GM23338 (cell line): Measurements from ENCODE around the gene CHRM4. TPM values are rescaled to one million over a fixed set of nuclear protein-coding genes. Genes with fewer than 3 reads are reported as not detected.

Experiments
- ATAC-seq: fragments of 200-7000 bp; cut with Tn5 transposase; 3 replicates; pipeline ENCODE4 v1.9.1; 2020
- DNase-seq: peaks from one replicate; pipeline ENCODE4 v3.0.0-alpha.2; 2015; ENCODE audit warnings: low spot score
- H2AFZ ChIP-seq: fragments of 200-600 bp; sonication (generic); 2 replicates; pipeline ENCODE4 v1.8.0; 2016; ENCODE audit warnings: antibody characterized with exemption, mild to moderate bottlenecking, moderate library complexity
- H3F3A ChIP-seq: fragments of 200-600 bp; sonication (generic); replicated peaks from 2 replicates; pipeline ENCODE4 v1.8.0; 2017; ENCODE audit warnings: antibody characterized with exemption, mixed run types, low read depth
- H3K27ac ChIP-seq: fragments of 200-600 bp; sonication (generic); 2 replicates; pipeline ENCODE4 v1.6.1; 2016; ENCODE audit warnings: low read depth
- H3K27me3 ChIP-seq: fragments of 200-600 bp; sonication (generic); 2 replicates; pipeline ENCODE4 v1.8.0; 2016; ENCODE audit warnings: mild to moderate bottlenecking, mixed run types, moderate library complexity; ENCODE audit not compliant: insufficient read depth
- H3K36me3 ChIP-seq: fragments of 200-600 bp; sonication (generic); 2 replicates; pipeline ENCODE4 v1.8.0; 2016; ENCODE audit warnings: mild to moderate bottlenecking; ENCODE audit not compliant: insufficient read depth
- H3K4me1 ChIP-seq: fragments of 200-600 bp; sonication (generic); 2 replicates; pipeline ENCODE4 v1.8.0; 2016; ENCODE audit warnings: mild to moderate bottlenecking, moderate library complexity; ENCODE audit not compliant: insufficient read depth
- H3K4me2 ChIP-seq: fragments of 200-600 bp; sonication (generic); 2 replicates; pipeline ENCODE4 v1.7.1; 2017; ENCODE audit warnings: mixed run types
- H3K4me3 ChIP-seq: fragments of 200-600 bp; sonication (generic); 2 replicates; pipeline ENCODE4 v1.6.1; 2016; ENCODE audit warnings: mixed run types
- H3K79me2 ChIP-seq: fragments of 200-600 bp; sonication (generic); replicated peaks from 2 replicates; pipeline ENCODE4 v1.8.0; 2017; ENCODE audit warnings: mild to moderate bottlenecking; ENCODE audit not compliant: insufficient read depth
- H3K9me2 ChIP-seq: fragments of 200-600 bp; sonication (generic); 2 replicates; pipeline ENCODE4 v1.8.0; 2017; ENCODE audit not compliant: insufficient read depth
- H4K20me1 ChIP-seq: fragments of 200-600 bp; sonication (generic); replicated peaks from 2 replicates; pipeline ENCODE4 v1.8.0; 2017; ENCODE audit warnings: mild to moderate bottlenecking; ENCODE audit not compliant: insufficient read depth
- H3K27ac Mint-ChIP-seq: 2 replicates; pipeline ENCODE4 v1.8.0; 2020; ENCODE audit warnings: inconsistent platforms, mild to moderate bottlenecking, moderate library complexity, mixed read lengths
- H3K27me3 Mint-ChIP-seq: 3 replicates; pipeline ENCODE4 v1.8.0; 2022; ENCODE audit warnings: low read depth, mild to moderate bottlenecking, moderate library complexity, mixed read lengths, inconsistent platforms; ENCODE audit not compliant: insufficient read depth, poor library complexity
- H3K36me3 Mint-ChIP-seq: 3 replicates; pipeline ENCODE4 v1.8.0; 2021; ENCODE audit warnings: low read depth, mild to moderate bottlenecking, inconsistent platforms, moderate library complexity, mixed read lengths
- H3K4me1 Mint-ChIP-seq: 3 replicates; pipeline ENCODE4 v1.8.0; 2020; ENCODE audit warnings: mild to moderate bottlenecking, inconsistent platforms, mixed read lengths
- H3K4me3 Mint-ChIP-seq: 3 replicates; pipeline ENCODE4 v1.8.0; 2021; ENCODE audit warnings: moderate library complexity, mild to moderate bottlenecking, inconsistent platforms, mixed read lengths
- H3K9me3 Mint-ChIP-seq: 3 replicates; pipeline ENCODE4 v1.8.0; 2020; ENCODE audit warnings: moderate library complexity, mild to moderate bottlenecking, inconsistent platforms, mixed read lengths
- CREB1 ChIP-seq: fragments of 250-450 bp; sonication (Bioruptor Pico); IDR thresholded peaks from 2 replicates; pipeline ENCODE4 v1.5.0; 2020; ENCODE audit warnings: low read depth, mild to moderate bottlenecking, moderate library complexity
- EZH2 ChIP-seq: fragments of 200-600 bp; sonication (generic); IDR thresholded peaks from one replicate; pipeline ENCODE4 v1.8.0; 2017; ENCODE audit warnings: antibody characterized with exemption, mild to moderate bottlenecking, low read depth; ENCODE audit not compliant: unreplicated experiment
- EZH2phosphoT487 ChIP-seq: fragments of 200-600 bp; sonication (generic); IDR thresholded peaks from one replicate; pipeline ENCODE4 v1.8.1; 2018; ENCODE audit warnings: antibody characterized with exemption; ENCODE audit not compliant: unreplicated experiment
- JUNB ChIP-seq: IDR thresholded peaks from one replicate; pipeline ENCODE4 v1.6.1; 2016; ENCODE audit warnings: antibody characterized with exemption; ENCODE audit not compliant: unreplicated experiment
- NANOG ChIP-seq: IDR thresholded peaks from 2 replicates; pipeline ENCODE4 v1.6.1; 2016; ENCODE audit warnings: antibody characterized with exemption, borderline replicate concordance
- POLR2AphosphoS5 ChIP-seq: IDR thresholded peaks from 2 replicates; pipeline ENCODE4 v1.6.1; 2016; ENCODE audit warnings: antibody characterized with exemption, low read depth
- STAT1 ChIP-seq: IDR thresholded peaks from one replicate; pipeline ENCODE4 v1.6.1; 2016; ENCODE audit warnings: antibody characterized with exemption; ENCODE audit not compliant: unreplicated experiment
- ZNF114 ChIP-seq: fragments of 250-450 bp; sonication (Bioruptor Pico); IDR thresholded peaks from 2 replicates; pipeline ENCODE4 v1.5.0; 2020; ENCODE audit warnings: mild to moderate bottlenecking, moderate library complexity
- ZNF331 ChIP-seq: fragments of 250-450 bp; sonication (Bioruptor Pico); IDR thresholded peaks from 2 replicates; pipeline ENCODE4 v1.5.0; 2020; ENCODE audit warnings: low read depth, mild to moderate bottlenecking, moderate library complexity
- polyA plus RNA-seq: library from polyadenylated mRNA; unstranded; fragments of >200 nt; fragmentation: Nextera tagmentation; extraction: Ambion mirVana; gene quantifications from 2 replicates; pipeline ENCODE4 v1.2.1, GENCODE V29; 2016
- total RNA-seq: library from RNA; depleted of rRNA; stranded (reverse); fragments of >200 nt; shearing (Covaris generic); gene quantifications from 2 replicates; pipeline ENCODE4 v1.2.3, GENCODE V29; 2014
- TF ChIP-seq, protein P1 (sequence below), 2 experiments: fragments of 200-600 bp in 1 of 2; sonication (generic) in 1 of 2; conservative IDR thresholded peaks; 2 replicates each; pipeline versions ENCODE4 v1.5.1 to v1.6.1; 2016 to 2017; ENCODE audit warnings: antibody characterized with exemption in 2 of 2, low read depth in 2 of 2, mild to moderate bottlenecking in 2 of 2, moderate library complexity in 1 of 2
- TF ChIP-seq, protein P2 (sequence below): IDR thresholded peaks from one replicate; pipeline ENCODE4 v1.6.1; 2018; ENCODE audit warnings: antibody characterized with exemption; ENCODE audit not compliant: unreplicated experiment
- TF ChIP-seq, protein P3 (sequence below): IDR thresholded peaks from 2 replicates; pipeline ENCODE4 v1.6.1; 2016; ENCODE audit warnings: antibody characterized with exemption

Gene CHRM4
- total and polyA plus RNA-seq, 2 experiments from 2014 or later: 0.97 TPM; not detected in 1

DNA sequence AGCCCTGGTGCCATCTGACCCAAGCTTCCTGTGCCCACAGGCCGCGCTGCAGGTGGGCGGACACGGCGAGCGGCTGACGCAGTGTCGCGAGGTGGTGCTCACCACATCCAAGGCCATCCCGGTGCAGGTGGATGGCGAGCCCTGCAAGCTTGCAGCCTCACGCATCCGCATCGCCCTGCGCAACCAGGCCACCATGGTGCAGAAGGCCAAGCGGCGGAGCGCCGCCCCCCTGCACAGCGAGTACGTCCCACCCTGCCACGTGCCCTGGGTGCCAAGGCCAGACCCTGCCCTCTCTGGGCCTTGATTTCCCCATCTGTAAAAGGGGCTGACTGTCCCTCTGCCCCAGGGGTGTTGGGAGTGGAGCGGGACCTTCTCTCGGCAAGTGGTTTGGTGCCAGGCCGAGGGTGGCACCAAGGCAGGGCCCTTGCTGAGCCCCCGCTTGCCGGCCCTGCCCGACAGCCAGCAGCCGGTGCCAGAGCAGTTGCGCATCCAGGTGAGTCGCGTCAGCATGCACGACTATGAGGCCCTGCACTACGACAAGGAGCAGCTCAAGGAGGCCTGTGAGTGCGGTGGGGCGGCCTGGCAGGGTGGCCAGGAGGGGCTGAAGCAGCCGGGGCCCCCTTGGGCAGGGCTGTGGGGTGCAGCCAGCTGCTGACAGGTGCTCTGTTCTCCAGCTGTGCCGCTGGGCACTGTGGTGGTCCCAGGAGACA lies 16.0 kb downstream of the CHRM4 start:
- Histone ChIP-seq H4K20me1 (peaks cover 4% of the 10 kb centered on the region; the same call in 1 of the 2 replicates), H3K4me3 (no peak overlapping the region), H3K4me1 (peaks cover 7% of the 10 kb centered on the region), H3K79me2 (no peaks in the 10 kb centered on the region), H3K4me2 (no peak overlapping the region), H3K27ac (no peak overlapping the region), H2AFZ (no peak overlapping the region), H3K27me3 (no peaks in the 10 kb centered on the region), H3F3A (peaks cover 19% of the 10 kb centered on the region), H3K36me3 (no peaks in the 10 kb centered on the region; the same call in 1 of the 2 replicates), H3K9me2 (no peaks in the 10 kb centered on the region)
- Mint-ChIP-seq H3K4me3 (no peak overlapping the region), H3K4me1 (peaks cover 10% of the 10 kb centered on the region; the same call in 2 of the 3 replicates), H3K36me3 (peaks cover 35% of the 10 kb centered on the region), H3K9me3 (no peaks in the 10 kb centered on the region), H3K27ac (no peak overlapping the region), H3K27me3 (peaks cover 9% of the 10 kb centered on the region)
- no peak for ATAC-seq
- no peak for DNase-seq
- no peak for TF ChIP-seq STAT1
- TF ChIP-seq, protein P1, sequence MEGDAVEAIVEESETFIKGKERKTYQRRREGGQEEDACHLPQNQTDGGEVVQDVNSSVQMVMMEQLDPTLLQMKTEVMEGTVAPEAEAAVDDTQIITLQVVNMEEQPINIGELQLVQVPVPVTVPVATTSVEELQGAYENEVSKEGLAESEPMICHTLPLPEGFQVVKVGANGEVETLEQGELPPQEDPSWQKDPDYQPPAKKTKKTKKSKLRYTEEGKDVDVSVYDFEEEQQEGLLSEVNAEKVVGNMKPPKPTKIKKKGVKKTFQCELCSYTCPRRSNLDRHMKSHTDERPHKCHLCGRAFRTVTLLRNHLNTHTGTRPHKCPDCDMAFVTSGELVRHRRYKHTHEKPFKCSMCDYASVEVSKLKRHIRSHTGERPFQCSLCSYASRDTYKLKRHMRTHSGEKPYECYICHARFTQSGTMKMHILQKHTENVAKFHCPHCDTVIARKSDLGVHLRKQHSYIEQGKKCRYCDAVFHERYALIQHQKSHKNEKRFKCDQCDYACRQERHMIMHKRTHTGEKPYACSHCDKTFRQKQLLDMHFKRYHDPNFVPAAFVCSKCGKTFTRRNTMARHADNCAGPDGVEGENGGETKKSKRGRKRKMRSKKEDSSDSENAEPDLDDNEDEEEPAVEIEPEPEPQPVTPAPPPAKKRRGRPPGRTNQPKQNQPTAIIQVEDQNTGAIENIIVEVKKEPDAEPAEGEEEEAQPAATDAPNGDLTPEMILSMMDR (conservative IDR thresholded peaks at IDR 0.05; ENCODE audit: low read depth in 2 of 2): no peak
- no peak for TF ChIP-seq EZH2
- TF ChIP-seq, protein P2, sequence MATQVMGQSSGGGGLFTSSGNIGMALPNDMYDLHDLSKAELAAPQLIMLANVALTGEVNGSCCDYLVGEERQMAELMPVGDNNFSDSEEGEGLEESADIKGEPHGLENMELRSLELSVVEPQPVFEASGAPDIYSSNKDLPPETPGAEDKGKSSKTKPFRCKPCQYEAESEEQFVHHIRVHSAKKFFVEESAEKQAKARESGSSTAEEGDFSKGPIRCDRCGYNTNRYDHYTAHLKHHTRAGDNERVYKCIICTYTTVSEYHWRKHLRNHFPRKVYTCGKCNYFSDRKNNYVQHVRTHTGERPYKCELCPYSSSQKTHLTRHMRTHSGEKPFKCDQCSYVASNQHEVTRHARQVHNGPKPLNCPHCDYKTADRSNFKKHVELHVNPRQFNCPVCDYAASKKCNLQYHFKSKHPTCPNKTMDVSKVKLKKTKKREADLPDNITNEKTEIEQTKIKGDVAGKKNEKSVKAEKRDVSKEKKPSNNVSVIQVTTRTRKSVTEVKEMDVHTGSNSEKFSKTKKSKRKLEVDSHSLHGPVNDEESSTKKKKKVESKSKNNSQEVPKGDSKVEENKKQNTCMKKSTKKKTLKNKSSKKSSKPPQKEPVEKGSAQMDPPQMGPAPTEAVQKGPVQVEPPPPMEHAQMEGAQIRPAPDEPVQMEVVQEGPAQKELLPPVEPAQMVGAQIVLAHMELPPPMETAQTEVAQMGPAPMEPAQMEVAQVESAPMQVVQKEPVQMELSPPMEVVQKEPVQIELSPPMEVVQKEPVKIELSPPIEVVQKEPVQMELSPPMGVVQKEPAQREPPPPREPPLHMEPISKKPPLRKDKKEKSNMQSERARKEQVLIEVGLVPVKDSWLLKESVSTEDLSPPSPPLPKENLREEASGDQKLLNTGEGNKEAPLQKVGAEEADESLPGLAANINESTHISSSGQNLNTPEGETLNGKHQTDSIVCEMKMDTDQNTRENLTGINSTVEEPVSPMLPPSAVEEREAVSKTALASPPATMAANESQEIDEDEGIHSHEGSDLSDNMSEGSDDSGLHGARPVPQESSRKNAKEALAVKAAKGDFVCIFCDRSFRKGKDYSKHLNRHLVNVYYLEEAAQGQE: no peak
- TF ChIP-seq JUNB: no peak
- no peak for TF ChIP-seq ZNF114
- TF ChIP-seq NANOG: no peak
- TF ChIP-seq CREB1: no peak
- TF ChIP-seq, protein P3, sequence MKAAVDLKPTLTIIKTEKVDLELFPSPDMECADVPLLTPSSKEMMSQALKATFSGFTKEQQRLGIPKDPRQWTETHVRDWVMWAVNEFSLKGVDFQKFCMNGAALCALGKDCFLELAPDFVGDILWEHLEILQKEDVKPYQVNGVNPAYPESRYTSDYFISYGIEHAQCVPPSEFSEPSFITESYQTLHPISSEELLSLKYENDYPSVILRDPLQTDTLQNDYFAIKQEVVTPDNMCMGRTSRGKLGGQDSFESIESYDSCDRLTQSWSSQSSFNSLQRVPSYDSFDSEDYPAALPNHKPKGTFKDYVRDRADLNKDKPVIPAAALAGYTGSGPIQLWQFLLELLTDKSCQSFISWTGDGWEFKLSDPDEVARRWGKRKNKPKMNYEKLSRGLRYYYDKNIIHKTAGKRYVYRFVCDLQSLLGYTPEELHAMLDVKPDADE: no peak
- no peak for TF ChIP-seq POLR2AphosphoS5
- no peak for TF ChIP-seq EZH2phosphoT487
- no peak for TF ChIP-seq ZNF331 (CRISPR knock-in tag)
